H1 (cell line): Measurements from ENCODE around the gene GPR85. TPM values are rescaled to one million over a fixed set of nuclear protein-coding genes. Genes with fewer than 3 reads are reported as not detected.

Source experiments
- NRF1 ChIP-seq: IDR thresholded peaks from 2 replicates; pipeline ENCODE4 v1.6.1; 2011; ENCODE audit warnings: mild to moderate bottlenecking, low read depth, low read length, improper control_type of control experiment
- polyA plus RNA-seq, 7 experiments: library from polyadenylated mRNA; depleted of rRNA in 3 of 7; stranded (reverse) in 5 of 7; unstranded in 2 of 7; fragments of >200 nt in 5 of 7; fragments of 200-250 nt in 2 of 7; gene quantifications; 1 replicate in 5 of 7; 2 replicates in 1 of 7; 4 replicates in 1 of 7; pipeline versions ENCODE4 v1.2.1 to v1.2.3, GENCODE V29; 2011 to 2013; ENCODE audit warnings: missing spikeins in 2 of 7, mixed read lengths in 2 of 7
- total RNA-seq: library from RNA; stranded (reverse); fragmentation: NEBNext Ultra II Directional; extraction: Animal tissue kit (Norgen Biotek cat#: 25700); gene quantifications from 2 replicates; pipeline ENCODE4 v1.2.1, GENCODE V29; 2021
- TF ChIP-seq, protein P1 (sequence below): fragments of 300-600 bp; sonication (generic); IDR thresholded peaks from 2 replicates; pipeline ENCODE4 v1.7.1; 2012; ENCODE audit warnings: low read length, moderate library complexity, mild to moderate bottlenecking, inconsistent platforms; ENCODE audit not compliant: insufficient replicate concordance

Gene GPR85
- total and polyA plus RNA-seq, 2 of the 8 experiments (the other 6 are each of a cell fraction or from before 2014, with no cell fraction given) = 0.11 to 0.20 TPM

- TF ChIP-seq, protein P1, sequence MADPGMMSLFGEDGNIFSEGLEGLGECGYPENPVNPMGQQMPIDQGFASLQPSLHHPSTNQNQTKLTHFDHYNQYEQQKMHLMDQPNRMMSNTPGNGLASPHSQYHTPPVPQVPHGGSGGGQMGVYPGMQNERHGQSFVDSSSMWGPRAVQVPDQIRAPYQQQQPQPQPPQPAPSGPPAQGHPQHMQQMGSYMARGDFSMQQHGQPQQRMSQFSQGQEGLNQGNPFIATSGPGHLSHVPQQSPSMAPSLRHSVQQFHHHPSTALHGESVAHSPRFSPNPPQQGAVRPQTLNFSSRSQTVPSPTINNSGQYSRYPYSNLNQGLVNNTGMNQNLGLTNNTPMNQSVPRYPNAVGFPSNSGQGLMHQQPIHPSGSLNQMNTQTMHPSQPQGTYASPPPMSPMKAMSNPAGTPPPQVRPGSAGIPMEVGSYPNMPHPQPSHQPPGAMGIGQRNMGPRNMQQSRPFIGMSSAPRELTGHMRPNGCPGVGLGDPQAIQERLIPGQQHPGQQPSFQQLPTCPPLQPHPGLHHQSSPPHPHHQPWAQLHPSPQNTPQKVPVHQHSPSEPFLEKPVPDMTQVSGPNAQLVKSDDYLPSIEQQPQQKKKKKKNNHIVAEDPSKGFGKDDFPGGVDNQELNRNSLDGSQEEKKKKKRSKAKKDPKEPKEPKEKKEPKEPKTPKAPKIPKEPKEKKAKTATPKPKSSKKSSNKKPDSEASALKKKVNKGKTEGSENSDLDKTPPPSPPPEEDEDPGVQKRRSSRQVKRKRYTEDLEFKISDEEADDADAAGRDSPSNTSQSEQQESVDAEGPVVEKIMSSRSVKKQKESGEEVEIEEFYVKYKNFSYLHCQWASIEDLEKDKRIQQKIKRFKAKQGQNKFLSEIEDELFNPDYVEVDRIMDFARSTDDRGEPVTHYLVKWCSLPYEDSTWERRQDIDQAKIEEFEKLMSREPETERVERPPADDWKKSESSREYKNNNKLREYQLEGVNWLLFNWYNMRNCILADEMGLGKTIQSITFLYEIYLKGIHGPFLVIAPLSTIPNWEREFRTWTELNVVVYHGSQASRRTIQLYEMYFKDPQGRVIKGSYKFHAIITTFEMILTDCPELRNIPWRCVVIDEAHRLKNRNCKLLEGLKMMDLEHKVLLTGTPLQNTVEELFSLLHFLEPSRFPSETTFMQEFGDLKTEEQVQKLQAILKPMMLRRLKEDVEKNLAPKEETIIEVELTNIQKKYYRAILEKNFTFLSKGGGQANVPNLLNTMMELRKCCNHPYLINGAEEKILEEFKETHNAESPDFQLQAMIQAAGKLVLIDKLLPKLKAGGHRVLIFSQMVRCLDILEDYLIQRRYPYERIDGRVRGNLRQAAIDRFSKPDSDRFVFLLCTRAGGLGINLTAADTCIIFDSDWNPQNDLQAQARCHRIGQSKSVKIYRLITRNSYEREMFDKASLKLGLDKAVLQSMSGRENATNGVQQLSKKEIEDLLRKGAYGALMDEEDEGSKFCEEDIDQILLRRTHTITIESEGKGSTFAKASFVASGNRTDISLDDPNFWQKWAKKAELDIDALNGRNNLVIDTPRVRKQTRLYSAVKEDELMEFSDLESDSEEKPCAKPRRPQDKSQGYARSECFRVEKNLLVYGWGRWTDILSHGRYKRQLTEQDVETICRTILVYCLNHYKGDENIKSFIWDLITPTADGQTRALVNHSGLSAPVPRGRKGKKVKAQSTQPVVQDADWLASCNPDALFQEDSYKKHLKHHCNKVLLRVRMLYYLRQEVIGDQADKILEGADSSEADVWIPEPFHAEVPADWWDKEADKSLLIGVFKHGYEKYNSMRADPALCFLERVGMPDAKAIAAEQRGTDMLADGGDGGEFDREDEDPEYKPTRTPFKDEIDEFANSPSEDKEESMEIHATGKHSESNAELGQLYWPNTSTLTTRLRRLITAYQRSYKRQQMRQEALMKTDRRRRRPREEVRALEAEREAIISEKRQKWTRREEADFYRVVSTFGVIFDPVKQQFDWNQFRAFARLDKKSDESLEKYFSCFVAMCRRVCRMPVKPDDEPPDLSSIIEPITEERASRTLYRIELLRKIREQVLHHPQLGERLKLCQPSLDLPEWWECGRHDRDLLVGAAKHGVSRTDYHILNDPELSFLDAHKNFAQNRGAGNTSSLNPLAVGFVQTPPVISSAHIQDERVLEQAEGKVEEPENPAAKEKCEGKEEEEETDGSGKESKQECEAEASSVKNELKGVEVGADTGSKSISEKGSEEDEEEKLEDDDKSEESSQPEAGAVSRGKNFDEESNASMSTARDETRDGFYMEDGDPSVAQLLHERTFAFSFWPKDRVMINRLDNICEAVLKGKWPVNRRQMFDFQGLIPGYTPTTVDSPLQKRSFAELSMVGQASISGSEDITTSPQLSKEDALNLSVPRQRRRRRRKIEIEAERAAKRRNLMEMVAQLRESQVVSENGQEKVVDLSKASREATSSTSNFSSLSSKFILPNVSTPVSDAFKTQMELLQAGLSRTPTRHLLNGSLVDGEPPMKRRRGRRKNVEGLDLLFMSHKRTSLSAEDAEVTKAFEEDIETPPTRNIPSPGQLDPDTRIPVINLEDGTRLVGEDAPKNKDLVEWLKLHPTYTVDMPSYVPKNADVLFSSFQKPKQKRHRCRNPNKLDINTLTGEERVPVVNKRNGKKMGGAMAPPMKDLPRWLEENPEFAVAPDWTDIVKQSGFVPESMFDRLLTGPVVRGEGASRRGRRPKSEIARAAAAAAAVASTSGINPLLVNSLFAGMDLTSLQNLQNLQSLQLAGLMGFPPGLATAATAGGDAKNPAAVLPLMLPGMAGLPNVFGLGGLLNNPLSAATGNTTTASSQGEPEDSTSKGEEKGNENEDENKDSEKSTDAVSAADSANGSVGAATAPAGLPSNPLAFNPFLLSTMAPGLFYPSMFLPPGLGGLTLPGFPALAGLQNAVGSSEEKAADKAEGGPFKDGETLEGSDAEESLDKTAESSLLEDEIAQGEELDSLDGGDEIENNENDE = no peak
- TF ChIP-seq NRF1 = no peak
- TF ChIP-seq, all 59 proteins: peak for 0
Measured at GRCh38 chr7:113134025-113134424, 47.4 kb upstream of the GPR85 start (continued).
